ENCODE data around the gene IGFBP6. TPM values are rescaled to one million over a fixed set of nuclear protein-coding genes. Genes with fewer than 3 reads are reported as not detected.

IGFBP6 gene
- total RNA-seq, 4 donors from 2014 or later: 76.6 to 363 (median 186) TPM

DNA sequence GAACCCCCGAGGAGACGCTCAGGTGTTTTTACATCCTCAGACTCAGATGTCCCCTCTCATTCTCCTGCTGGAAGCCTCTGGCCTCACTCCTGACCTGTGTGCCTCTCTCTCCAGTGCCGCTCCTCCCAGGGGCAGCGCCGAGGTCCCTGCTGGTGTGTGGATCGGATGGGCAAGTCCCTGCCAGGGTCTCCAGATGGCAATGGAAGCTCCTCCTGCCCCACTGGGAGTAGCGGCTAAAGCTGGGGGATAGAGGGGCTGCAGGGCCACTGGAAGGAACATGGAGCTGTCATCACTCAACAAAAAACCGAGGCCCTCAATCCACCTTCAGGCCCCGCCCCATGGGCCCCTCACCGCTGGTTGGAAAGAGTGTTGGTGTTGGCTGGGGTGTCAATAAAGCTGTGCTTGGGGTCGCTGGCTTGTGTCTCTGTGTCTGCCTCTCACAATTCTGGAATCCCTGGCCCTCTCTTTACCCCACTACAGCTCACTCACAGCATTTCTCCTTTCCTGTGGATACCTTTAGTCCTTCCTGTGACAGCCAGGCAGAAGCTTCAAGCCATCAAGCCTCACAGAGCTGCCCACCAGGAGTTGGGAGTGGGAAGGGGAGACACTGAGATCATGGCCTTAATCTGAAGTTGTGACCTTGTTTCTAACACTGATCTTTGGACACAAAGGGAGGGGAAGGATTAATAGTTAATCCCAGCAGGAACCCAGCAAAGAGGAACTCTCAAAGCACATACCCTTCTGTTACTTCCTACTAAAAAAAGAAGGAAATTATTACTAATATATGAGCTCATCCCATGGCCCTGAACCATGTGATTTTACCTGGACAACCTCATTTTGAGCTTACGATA lies 4.7 kb downstream of the IGFBP6 start:
- Histone ChIP-seq H3K4me3 (replicated peaks in 1 of 3) (no peak overlapping the region), H3K9me3 (no peaks in the 10 kb centered on the region), H3K27me3 (no peaks in the 10 kb centered on the region), H3K27ac (no peak overlapping the region), H3K4me1 (peaks cover 10 to 22% of the 10 kb centered on the region in 2 donors), H3K36me3 (no peaks in the 10 kb centered on the region)
- intact Hi-C loops (cut with DNase I): no loop called here
- no peak for DNase-seq
- TF ChIP-seq POLR2A (IDR thresholded peaks at IDR 0.05): no peak
- TF ChIP-seq, protein P1, sequence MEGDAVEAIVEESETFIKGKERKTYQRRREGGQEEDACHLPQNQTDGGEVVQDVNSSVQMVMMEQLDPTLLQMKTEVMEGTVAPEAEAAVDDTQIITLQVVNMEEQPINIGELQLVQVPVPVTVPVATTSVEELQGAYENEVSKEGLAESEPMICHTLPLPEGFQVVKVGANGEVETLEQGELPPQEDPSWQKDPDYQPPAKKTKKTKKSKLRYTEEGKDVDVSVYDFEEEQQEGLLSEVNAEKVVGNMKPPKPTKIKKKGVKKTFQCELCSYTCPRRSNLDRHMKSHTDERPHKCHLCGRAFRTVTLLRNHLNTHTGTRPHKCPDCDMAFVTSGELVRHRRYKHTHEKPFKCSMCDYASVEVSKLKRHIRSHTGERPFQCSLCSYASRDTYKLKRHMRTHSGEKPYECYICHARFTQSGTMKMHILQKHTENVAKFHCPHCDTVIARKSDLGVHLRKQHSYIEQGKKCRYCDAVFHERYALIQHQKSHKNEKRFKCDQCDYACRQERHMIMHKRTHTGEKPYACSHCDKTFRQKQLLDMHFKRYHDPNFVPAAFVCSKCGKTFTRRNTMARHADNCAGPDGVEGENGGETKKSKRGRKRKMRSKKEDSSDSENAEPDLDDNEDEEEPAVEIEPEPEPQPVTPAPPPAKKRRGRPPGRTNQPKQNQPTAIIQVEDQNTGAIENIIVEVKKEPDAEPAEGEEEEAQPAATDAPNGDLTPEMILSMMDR (IDR thresholded peaks at IDR 0.05): no peak
- WGBS, 2 donors: 84 to 86% methylated on average over 12 of the region's 12 CpGs

DNA sequence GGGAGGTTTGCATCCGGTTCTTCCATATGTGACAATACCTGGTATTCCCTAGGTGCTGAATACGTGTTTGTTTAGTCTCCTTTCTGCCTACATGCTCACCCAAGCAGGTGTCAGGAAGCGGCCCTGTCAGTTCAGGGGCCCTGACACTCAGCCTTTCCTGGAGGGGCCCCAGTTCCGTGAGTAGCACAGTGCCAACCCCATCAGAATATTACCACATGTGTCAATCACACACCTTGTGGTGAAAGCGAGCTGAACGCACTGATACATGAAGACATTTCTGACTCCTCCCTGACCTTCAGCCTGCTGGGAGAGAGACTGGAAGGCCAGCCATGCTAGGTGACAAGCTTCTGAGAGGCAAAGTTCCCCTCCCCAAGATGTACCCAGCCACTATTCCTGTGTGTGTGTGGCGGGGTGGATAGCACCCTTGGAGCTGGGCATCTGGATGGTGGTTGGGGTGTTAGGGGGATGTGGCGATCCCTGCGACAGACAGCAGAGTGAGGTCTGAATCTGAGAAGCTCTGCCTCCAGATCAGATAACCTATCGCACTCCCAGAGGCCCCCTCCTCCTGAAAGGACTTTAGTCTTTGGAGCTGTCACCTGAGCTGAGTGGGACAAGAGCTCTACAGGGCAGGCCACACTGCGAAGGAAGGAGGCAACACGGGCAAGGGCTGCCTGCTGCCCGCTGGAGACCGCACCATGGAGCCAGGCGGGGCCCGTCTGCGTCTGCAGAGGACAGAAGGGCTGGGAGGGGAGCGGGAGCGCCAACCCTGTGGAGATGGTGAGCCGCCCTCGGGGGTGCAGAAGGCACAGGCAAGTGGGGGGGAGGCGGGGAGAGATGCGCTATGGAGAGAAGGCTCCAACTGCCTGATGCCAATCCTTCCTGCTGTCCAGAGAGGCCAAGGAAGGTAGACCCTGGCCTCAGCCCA lies 5.7 kb downstream of the IGFBP6 start, which contains the start of gene SOAT2:
Gene SOAT2 (plus strand): TSS at position 604 of the 925 bp plus-strand sequence. CDS start 92 bp downstream, at position 696.
- no peak within 1 kb of the TSS for H3K27ac ChIP-seq
- intact Hi-C loops (cut with DNase I): no loop called here
- 81 to 87% methylated on average over 23 of the region's 23 CpGs for WGBS, 2 donors
- TF ChIP-seq, protein P1 (IDR thresholded peaks at IDR 0.05): no peak
- no peak for TF ChIP-seq POLR2A (IDR thresholded peaks at IDR 0.05)
- no peaks in the 10 kb centered on the region for H3K36me3 ChIP-seq
- H3K9me3 ChIP-seq: no peaks in the 10 kb centered on the region
- peaks cover 3 to 13% of the 10 kb centered on the region in 2 donors for H3K4me1 ChIP-seq
- no peak within 1 kb of the TSS for H3K4me3 ChIP-seq (replicated peaks in 1 of 3)
- DNase-seq: no peak
- no peaks in the 10 kb centered on the region for H3K27me3 ChIP-seq

DNA sequence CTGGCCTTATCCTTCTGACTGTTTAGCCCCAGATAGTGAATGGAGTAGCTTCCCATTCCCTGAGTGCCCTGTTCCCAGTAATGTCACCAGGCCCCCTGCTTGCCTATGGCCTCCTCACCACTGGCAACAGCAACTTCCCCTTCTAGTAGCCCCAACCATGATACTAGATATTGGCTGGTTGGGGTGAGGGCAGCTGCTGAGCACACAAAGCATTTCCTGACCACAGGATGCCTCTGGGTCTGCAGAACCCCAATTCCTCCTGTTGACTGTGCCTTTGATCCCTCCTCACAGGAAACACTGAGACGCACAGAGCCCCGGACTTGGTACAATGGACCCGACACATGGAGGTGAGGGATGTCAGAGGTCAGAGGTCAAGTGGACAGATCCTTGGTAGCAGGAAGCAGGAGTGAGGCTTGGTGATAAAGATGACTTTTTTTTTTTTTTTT lies 6.4 kb downstream of the IGFBP6 start:
- Histone ChIP-seq H3K4me1 (peaks cover 3 to 5% of the 10 kb centered on the region in 2 donors), H3K27ac (no peak overlapping the region), H3K27me3 (no peaks in the 10 kb centered on the region), H3K9me3 (no peaks in the 10 kb centered on the region), H3K36me3 (no peaks in the 10 kb centered on the region), H3K4me3 (replicated peaks in 1 of 3) (no peak overlapping the region)
- no peak for DNase-seq
- 51 to 60% methylated on average over 3 of the region's 3 CpGs for WGBS, 2 donors
- TF ChIP-seq, protein P1 (IDR thresholded peaks at IDR 0.05): no peak
- no peak for TF ChIP-seq POLR2A (IDR thresholded peaks at IDR 0.05)
- intact Hi-C loops (cut with DNase I): no loop called here

DNA sequence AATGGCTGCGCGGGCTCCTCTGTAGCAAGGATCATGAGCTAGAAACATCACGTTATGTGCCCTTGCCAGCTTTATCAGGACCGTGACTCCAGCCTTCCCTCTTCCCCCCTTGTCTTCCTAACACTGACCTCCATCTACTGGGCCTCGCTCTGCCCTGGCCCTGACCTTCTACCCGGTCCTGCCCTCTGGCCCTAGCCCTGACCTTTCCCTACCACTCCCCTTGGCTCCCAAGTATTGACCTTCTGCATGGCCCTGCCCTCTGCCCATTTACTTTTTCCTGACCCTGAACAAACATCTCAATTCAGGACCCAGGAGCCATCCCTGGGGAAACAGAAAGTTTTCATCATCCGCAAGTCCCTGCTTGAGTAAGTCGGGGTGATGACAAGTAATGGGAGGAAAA lies 7.8 kb downstream of the IGFBP6 start:
- intact Hi-C loops (cut with DNase I): no loop called here
- WGBS, 2 donors: 92 to 93% methylated on average over 8 of the region's 8 CpGs
- TF ChIP-seq, protein P1 (IDR thresholded peaks at IDR 0.05): no peak
- Histone ChIP-seq H3K27ac (no peak overlapping the region), H3K36me3 (no peaks in the 10 kb centered on the region), H3K9me3 (no peaks in the 10 kb centered on the region), H3K27me3 (no peaks in the 10 kb centered on the region), H3K4me3 (replicated peaks in 1 of 3) (no peak overlapping the region), H3K4me1 (no peaks in the 10 kb centered on the region)
- DNase-seq: no peak

All from thyroid gland (tissue), 4 donors.